Kidney (tissue), 14 donors: ENCODE measurements around the gene HMGXB3. TPM values are rescaled to one million over a fixed set of nuclear protein-coding genes. Genes with fewer than 3 reads are reported as not detected.

Source experiments
- DNase-seq, 5 donors: peaks; one replicate each; pipeline ENCODE4 v3.0.0-alpha.2; 2013 to 2020
- FAIRE-seq: peaks from 2 replicates; lab custom pipeline; 2012; peaks lifted over from hg19 to GRCh38; lab: Jason Lieb, UNC
- H3K27ac ChIP-seq, 2 donors: one replicate each; pipeline ENCODE4 v1.7.0; 2013; ENCODE audit warnings: low read depth in 2 of 2, low read length in 2 of 2, inconsistent platforms in 1 of 2
- H3K27me3 ChIP-seq: one replicate; pipeline ENCODE4 v1.7.1; 2013; ENCODE audit warnings: low read length, inconsistent platforms; ENCODE audit not compliant: control insufficient read depth, insufficient read depth
- H3K36me3 ChIP-seq, 3 donors: one replicate each; pipeline versions ENCODE4 v1.7.0 to v1.7.1; 2013; ENCODE audit warnings: low read length in 3 of 3, control low read depth in 1 of 3, inconsistent platforms in 1 of 3; ENCODE audit not compliant: insufficient read depth in 3 of 3, control insufficient read depth in 2 of 3
- H3K4me1 ChIP-seq, 3 donors: one replicate each; pipeline versions ENCODE4 v1.7.0 to v1.7.1; 2013; ENCODE audit warnings: low read length in 3 of 3, inconsistent platforms in 1 of 3, low read depth in 1 of 3; ENCODE audit not compliant: control insufficient read depth in 2 of 3, insufficient read depth in 2 of 3
- H3K4me3 ChIP-seq, 3 donors: one replicate each; pipeline versions ENCODE4 v1.7.0 to v1.8.1; 2013; ENCODE audit warnings: low read length in 3 of 3, control low read depth in 1 of 3, inconsistent platforms in 1 of 3
- H3K9ac ChIP-seq, 3 donors: one replicate each; pipeline versions ENCODE4 v1.7.0 to v1.7.1; 2013; ENCODE audit warnings: low read length in 3 of 3, control low read depth in 1 of 3, inconsistent platforms in 1 of 3
- H3K9me3 ChIP-seq, 3 donors: one replicate each; pipeline versions ENCODE4 v1.7.0 to v1.7.1; 2013; ENCODE audit warnings: low read length in 3 of 3, control low read depth in 1 of 3, inconsistent platforms in 1 of 3; ENCODE audit not compliant: control insufficient read depth in 2 of 3, insufficient read depth in 1 of 3
- intact Hi-C: fragments of 100-400 bp; cut with DNase I; formaldehyde crosslinking; loops from one replicate; pipeline ENCODE4 v1.11.1; 2022
- polyA plus RNA-seq: library from polyadenylated mRNA; stranded (reverse); fragments of 350-450 nt; fragmentation: Illumina TruSeq; extraction: RNeasy Lipid Tissue Mini Kit (QIAGEN cat#74804); gene quantifications from one replicate; pipeline ENCODE4 v1.2.3, GENCODE V29; 2014; ENCODE audit warnings: low read depth, low replicate concordance; ENCODE audit not compliant: insufficient read depth
- total RNA-seq: library from RNA; stranded (reverse); fragmentation: NEBNext Ultra II Directional; extraction: Animal tissue kit (Norgen Biotek cat#: 25700); gene quantifications from one replicate; pipeline ENCODE4 v1.2.1, GENCODE V29; 2021
- TF ChIP-seq, protein P1 (sequence below): IDR thresholded peaks from 3 replicates; pipeline ENCODE4 v1.5.1; 2012; ENCODE audit warnings: mild to moderate bottlenecking, moderate library complexity, borderline replicate concordance; ENCODE audit not compliant: insufficient read depth; ENCODE audit errors: extremely low read depth
- donor health status: control.
- donor health status: control.
- donor health status: control.
- donor health status: control.
- donor health status: control.
- donor health status: DM: yes; HTN: yes; CAD: no.
- donor health status: Normal renal cell carcinoma (clear cell type).

HMGXB3 gene
- total and polyA plus RNA-seq, 2 donors from 2014 or later: 9.5 to 29.3 TPM

DNA sequence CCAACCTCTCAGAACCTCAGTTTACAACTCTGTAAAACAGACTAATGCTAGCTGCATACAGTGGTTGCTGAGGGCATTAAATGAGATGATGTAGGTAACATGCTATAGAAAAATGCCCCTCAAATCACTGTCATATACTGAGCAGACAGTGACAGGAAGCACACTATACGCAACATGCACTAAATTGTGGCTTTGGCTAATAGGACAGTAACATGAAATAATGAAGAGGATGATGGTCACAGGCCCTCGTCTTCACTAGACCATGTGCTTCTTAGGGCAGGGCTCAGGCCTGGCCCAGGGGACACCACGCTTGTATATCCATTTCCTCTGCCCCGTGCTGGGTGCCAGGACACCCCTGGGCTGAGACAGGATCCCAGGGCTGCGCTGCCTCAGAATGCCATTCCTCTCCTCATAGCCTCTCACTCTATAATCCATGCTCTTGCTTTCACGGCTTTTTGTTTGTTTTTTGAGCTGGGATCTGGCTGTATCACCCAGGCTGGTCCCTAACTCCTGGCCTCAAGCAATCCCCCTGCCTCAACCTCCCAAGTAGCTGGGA lies 66.9 kb downstream of the HMGXB3 start:
- no peak for DNase-seq
- H3K4me3 ChIP-seq: no peak overlapping the region
- H3K27ac ChIP-seq: no peak overlapping the region
- intact Hi-C loops: no loop called here
- peaks cover 0 to 2% (median 0%) of the 10 kb centered on the region in 3 donors for H3K4me1 ChIP-seq
- TF ChIP-seq, protein P1, sequence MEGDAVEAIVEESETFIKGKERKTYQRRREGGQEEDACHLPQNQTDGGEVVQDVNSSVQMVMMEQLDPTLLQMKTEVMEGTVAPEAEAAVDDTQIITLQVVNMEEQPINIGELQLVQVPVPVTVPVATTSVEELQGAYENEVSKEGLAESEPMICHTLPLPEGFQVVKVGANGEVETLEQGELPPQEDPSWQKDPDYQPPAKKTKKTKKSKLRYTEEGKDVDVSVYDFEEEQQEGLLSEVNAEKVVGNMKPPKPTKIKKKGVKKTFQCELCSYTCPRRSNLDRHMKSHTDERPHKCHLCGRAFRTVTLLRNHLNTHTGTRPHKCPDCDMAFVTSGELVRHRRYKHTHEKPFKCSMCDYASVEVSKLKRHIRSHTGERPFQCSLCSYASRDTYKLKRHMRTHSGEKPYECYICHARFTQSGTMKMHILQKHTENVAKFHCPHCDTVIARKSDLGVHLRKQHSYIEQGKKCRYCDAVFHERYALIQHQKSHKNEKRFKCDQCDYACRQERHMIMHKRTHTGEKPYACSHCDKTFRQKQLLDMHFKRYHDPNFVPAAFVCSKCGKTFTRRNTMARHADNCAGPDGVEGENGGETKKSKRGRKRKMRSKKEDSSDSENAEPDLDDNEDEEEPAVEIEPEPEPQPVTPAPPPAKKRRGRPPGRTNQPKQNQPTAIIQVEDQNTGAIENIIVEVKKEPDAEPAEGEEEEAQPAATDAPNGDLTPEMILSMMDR: no peak
- no peak overlapping the region for H3K9ac ChIP-seq
- FAIRE-seq: no peak
- H3K9me3 ChIP-seq: no peaks in the 10 kb centered on the region
- no peaks in the 10 kb centered on the region for H3K36me3 ChIP-seq
- H3K27me3 ChIP-seq: no peaks in the 10 kb centered on the region

DNA sequence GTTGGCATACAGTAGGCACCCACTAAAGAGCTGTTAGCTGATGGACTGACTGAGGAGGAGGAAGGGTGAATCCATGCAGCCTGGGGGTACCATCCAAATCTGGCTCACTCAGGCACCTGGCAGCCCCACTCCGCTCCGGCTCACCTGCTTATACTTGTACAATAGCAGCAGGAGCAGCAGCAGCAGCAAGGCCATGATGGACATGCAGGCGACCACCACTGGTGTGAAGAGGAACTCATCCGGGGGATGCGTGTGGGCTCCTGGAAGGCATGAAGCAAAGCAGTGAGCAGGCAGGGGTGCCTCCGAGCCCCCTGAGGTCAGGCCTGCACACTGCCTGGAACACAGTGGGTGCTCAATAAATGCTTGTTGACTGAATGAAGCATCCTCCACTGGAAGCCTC lies 67.5 kb downstream of the HMGXB3 start:
- no peaks in the 10 kb centered on the region for H3K27me3 ChIP-seq
- H3K9me3 ChIP-seq: no peaks in the 10 kb centered on the region
- TF ChIP-seq, protein P1: no peak
- H3K9ac ChIP-seq: no peak overlapping the region
- DNase-seq (no peak), FAIRE-seq (no peak)
- H3K36me3 ChIP-seq: no peaks in the 10 kb centered on the region
- H3K27ac ChIP-seq: no peak overlapping the region
- intact Hi-C loops: no loop called here
- H3K4me1 ChIP-seq: peaks cover 0 to 2% (median 0%) of the 10 kb centered on the region in 3 donors
- H3K4me3 ChIP-seq: no peak overlapping the region

DNA sequence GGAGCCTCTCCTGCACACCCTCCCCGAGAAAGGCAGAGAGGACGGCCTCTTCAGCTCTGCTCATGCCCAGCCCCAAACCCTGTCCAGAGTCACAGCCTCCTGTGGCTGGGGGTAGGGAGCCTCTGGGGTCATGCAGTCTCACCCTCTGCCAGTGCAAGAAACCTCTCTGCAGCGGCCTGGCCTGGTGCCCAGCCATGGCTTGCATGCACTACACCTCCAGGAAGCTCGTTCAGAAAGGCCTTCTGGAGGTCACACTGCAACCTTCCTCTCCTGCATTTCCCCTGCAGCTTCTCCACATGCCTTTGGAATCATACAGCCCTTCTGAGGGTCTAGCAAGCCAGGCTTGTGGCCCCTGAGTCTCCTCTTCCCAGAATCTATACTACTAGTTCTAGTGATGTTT lies 67.9 kb downstream of the HMGXB3 start:
- peaks cover 0 to 2% (median 0%) of the 10 kb centered on the region in 3 donors for H3K4me1 ChIP-seq
- intact Hi-C loops: no loop called here
- no peak overlapping the region for H3K4me3 ChIP-seq
- no peak overlapping the region for H3K9ac ChIP-seq
- FAIRE-seq (no peak), DNase-seq (peak in 1 of 5 donors; percentile 17)
- no peak overlapping the region for H3K27ac ChIP-seq
- H3K27me3 ChIP-seq: no peaks in the 10 kb centered on the region
- TF ChIP-seq, protein P1: no peak
- no peaks in the 10 kb centered on the region for H3K36me3 ChIP-seq
- H3K9me3 ChIP-seq: no peaks in the 10 kb centered on the region
